Thymus (tissue), 11 donors: ENCODE data around the gene PTX3. TPM values are rescaled to one million over a fixed set of nuclear protein-coding genes. Genes with fewer than 3 reads are reported as not detected.

Source experiments
- DNase-seq, 9 donors: peaks; one replicate each; pipeline ENCODE4 v3.0.0-alpha.2; 2013; ENCODE audit warnings: low spot score in 9 of 9, low read depth in 6 of 9, missing footprints in 1 of 9
- H3K27ac ChIP-seq, 2 donors: one replicate each; pipeline ENCODE4 v1.5.1; 2013; ENCODE audit warnings: control low read depth in 1 of 2, low read depth in 1 of 2, low read length in 1 of 2, mild to moderate bottlenecking in 1 of 2, moderate library complexity in 1 of 2
- H3K27me3 ChIP-seq, 2 donors: one replicate each; pipeline ENCODE4 v1.5.1; 2013; ENCODE audit warnings: low read length in 1 of 2; ENCODE audit not compliant: control insufficient read depth in 2 of 2, insufficient read depth in 1 of 2
- H3K36me3 ChIP-seq, 2 donors: one replicate each; pipeline ENCODE4 v1.5.1; 2013; ENCODE audit warnings: low read length in 1 of 2, mild to moderate bottlenecking in 1 of 2, moderate library complexity in 1 of 2; ENCODE audit not compliant: control insufficient read depth in 2 of 2, insufficient read depth in 2 of 2
- H3K4me1 ChIP-seq, 2 donors: one replicate each; pipeline ENCODE4 v1.5.1; 2013; ENCODE audit warnings: low read length in 2 of 2; ENCODE audit not compliant: control insufficient read depth in 2 of 2, insufficient read depth in 2 of 2
- H3K4me3 ChIP-seq, 2 donors: one replicate each; pipeline ENCODE4 v1.5.1; 2013; ENCODE audit warnings: low read length in 2 of 2, control low read depth in 1 of 2, mild to moderate bottlenecking in 1 of 2
- H3K9me3 ChIP-seq, 2 donors: one replicate each; pipeline ENCODE4 v1.5.1; 2013; ENCODE audit warnings: low read length in 1 of 2, mild to moderate bottlenecking in 1 of 2; ENCODE audit not compliant: control insufficient read depth in 2 of 2, insufficient read depth in 1 of 2
- WGBS: extraction: QIAGEN DNeasy Blood & Tissue Kit; methylation state at CpG from one replicate; pipeline ENCODE4 v1.1.7; 2013; 5-methylcytosine and 5-hydroxymethylcytosine counted together
- polyA plus RNA-seq: library from polyadenylated mRNA; stranded (reverse); fragments of 200-250 nt; gene quantifications from one replicate; pipeline ENCODE4 v1.2.3, GENCODE V29; 2013
- total RNA-seq: library from RNA; stranded (reverse); fragments of 120-200 nt; gene quantifications from one replicate; pipeline ENCODE4 v1.2.4, GENCODE V29; 2013
- donor health status: healthy.

PTX3 gene
- total and polyA plus RNA-seq, 2 donors = 1.2 to 12.2 TPM

GRCh38 chr3:157460253-157460652, 23.6 kb downstream of the PTX3 start:
- Histone ChIP-seq H3K9me3 (no peaks in the 10 kb centered on the region), H3K27me3 (no peaks in the 10 kb centered on the region), H3K36me3 (no peaks in the 10 kb centered on the region), H3K27ac (no peak overlapping the region), H3K4me3 (no peak overlapping the region), H3K4me1 (no peaks in the 10 kb centered on the region)
- no peak for DNase-seq
- WGBS = 94% methylated on average over 2 of the region's 2 CpGs

GRCh38 chr3:157463816-157464215, 27.2 kb downstream of the PTX3 start:
- H3K27me3 ChIP-seq = no peaks in the 10 kb centered on the region
- WGBS = 91% methylated on average over 1 of the region's 1 CpG
- no peak overlapping the region for H3K4me3 ChIP-seq
- H3K4me1 ChIP-seq = no peaks in the 10 kb centered on the region
- H3K9me3 ChIP-seq = no peaks in the 10 kb centered on the region
- no peak overlapping the region for H3K27ac ChIP-seq
- H3K36me3 ChIP-seq = no peaks in the 10 kb centered on the region
- no peak for DNase-seq

GRCh38 chr3:157464321-157464720, 27.7 kb downstream of the PTX3 start:
- Histone ChIP-seq H3K9me3 (no peaks in the 10 kb centered on the region), H3K27ac (no peak overlapping the region), H3K4me3 (no peak overlapping the region), H3K36me3 (no peaks in the 10 kb centered on the region), H3K27me3 (no peaks in the 10 kb centered on the region), H3K4me1 (no peaks in the 10 kb centered on the region)
- 88% methylated on average over 3 of the region's 3 CpGs for WGBS
- DNase-seq = no peak

- 96% methylated on average over 1 of the region's 1 CpG for WGBS
- H3K4me3 ChIP-seq = no peak overlapping the region
- no peaks in the 10 kb centered on the region for H3K4me1 ChIP-seq
- no peaks in the 10 kb centered on the region for H3K9me3 ChIP-seq
- H3K27ac ChIP-seq = no peak overlapping the region
- DNase-seq = no peak
- H3K36me3 ChIP-seq = no peaks in the 10 kb centered on the region
- no peaks in the 10 kb centered on the region for H3K27me3 ChIP-seq
Measured at GRCh38 chr3:157465741-157466140, 29.1 kb downstream of the PTX3 start.

- no peak for DNase-seq
- Histone ChIP-seq H3K27me3 (no peaks in the 10 kb centered on the region), H3K27ac (no peak overlapping the region), H3K36me3 (no peaks in the 10 kb centered on the region), H3K9me3 (no peaks in the 10 kb centered on the region), H3K4me1 (no peaks in the 10 kb centered on the region), H3K4me3 (no peak overlapping the region)
- 77% methylated on average over 1 of the region's 1 CpG for WGBS
Measured at GRCh38 chr3:157467200-157467599, 30.6 kb downstream of the PTX3 start.

GRCh38 chr3:157469561-157470294, 33.1 kb downstream of the PTX3 start:
- Histone ChIP-seq H3K36me3 (no peaks in the 10 kb centered on the region), H3K9me3 (no peaks in the 10 kb centered on the region), H3K4me3 (no peak overlapping the region), H3K27ac (no peak overlapping the region), H3K4me1 (no peaks in the 10 kb centered on the region), H3K27me3 (no peaks in the 10 kb centered on the region)
- 89% methylated on average over 7 of the region's 7 CpGs for WGBS
- no peak for DNase-seq

- no peaks in the 10 kb centered on the region for H3K27me3 ChIP-seq
- H3K4me3 ChIP-seq = no peak overlapping the region
- H3K36me3 ChIP-seq = no peaks in the 10 kb centered on the region
- DNase-seq = no peak
- H3K27ac ChIP-seq = no peak overlapping the region
- H3K9me3 ChIP-seq = no peaks in the 10 kb centered on the region
- 98% methylated on average over 1 of the region's 1 CpG for WGBS
- no peaks in the 10 kb centered on the region for H3K4me1 ChIP-seq
Measured at GRCh38 chr3:157471064-157471463, 34.4 kb downstream of the PTX3 start.

- no peak for DNase-seq
- Histone ChIP-seq H3K4me3 (no peak overlapping the region), H3K4me1 (no peaks in the 10 kb centered on the region), H3K27me3 (no peaks in the 10 kb centered on the region), H3K9me3 (no peaks in the 10 kb centered on the region), H3K36me3 (no peaks in the 10 kb centered on the region), H3K27ac (no peak overlapping the region)
- 91% methylated on average over 1 of the region's 1 CpG for WGBS
Measured at GRCh38 chr3:157472648-157473047, 36.0 kb downstream of the PTX3 start.

GRCh38 chr3:157475921-157476414, 39.3 kb downstream of the PTX3 start:
- no peaks in the 10 kb centered on the region for H3K9me3 ChIP-seq
- no peaks in the 10 kb centered on the region for H3K27me3 ChIP-seq
- H3K36me3 ChIP-seq = no peaks in the 10 kb centered on the region
- H3K4me3 ChIP-seq = no peak overlapping the region
- H3K4me1 ChIP-seq = no peaks in the 10 kb centered on the region
- no peak overlapping the region for H3K27ac ChIP-seq
- WGBS = 91% methylated on average over 1 of the region's 1 CpG
- no peak for DNase-seq
